GM20000 (cell line): Measurements from ENCODE around the gene IFITM1.
A peak's percentile ranks its signal among the peaks of the same experiment; 100 is the strongest.

Experiments
- DNase-seq: peaks from one replicate; pipeline ENCODE4 v3.0.0; 2012; ENCODE audit warnings: low spot score
- TF ChIP-seq, protein P1 (sequence below): IDR thresholded peaks from 2 replicates; pipeline ENCODE4 v1.5.1; 2012; ENCODE audit warnings: mild to moderate bottlenecking, control low read depth; ENCODE audit errors: extremely low read depth, missing control alignments

IFITM1 gene

DNA sequence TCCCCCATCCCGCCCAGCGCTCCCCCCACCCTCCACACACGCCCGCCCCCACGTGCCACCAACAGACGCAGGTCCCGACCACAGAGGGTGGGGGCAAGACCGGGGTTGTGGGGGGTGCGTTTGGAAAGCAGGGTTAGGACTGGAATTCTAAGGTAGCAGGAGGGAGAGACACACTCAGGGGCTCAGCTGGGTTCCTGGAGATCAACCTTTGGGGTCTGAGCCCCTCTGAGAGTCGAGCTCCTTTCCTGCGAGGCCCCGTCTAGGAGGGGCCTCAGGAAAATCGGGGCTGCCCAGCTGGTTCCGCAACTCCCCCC is 24.5 kb upstream of the IFITM1 start:
- TF ChIP-seq, protein P1, sequence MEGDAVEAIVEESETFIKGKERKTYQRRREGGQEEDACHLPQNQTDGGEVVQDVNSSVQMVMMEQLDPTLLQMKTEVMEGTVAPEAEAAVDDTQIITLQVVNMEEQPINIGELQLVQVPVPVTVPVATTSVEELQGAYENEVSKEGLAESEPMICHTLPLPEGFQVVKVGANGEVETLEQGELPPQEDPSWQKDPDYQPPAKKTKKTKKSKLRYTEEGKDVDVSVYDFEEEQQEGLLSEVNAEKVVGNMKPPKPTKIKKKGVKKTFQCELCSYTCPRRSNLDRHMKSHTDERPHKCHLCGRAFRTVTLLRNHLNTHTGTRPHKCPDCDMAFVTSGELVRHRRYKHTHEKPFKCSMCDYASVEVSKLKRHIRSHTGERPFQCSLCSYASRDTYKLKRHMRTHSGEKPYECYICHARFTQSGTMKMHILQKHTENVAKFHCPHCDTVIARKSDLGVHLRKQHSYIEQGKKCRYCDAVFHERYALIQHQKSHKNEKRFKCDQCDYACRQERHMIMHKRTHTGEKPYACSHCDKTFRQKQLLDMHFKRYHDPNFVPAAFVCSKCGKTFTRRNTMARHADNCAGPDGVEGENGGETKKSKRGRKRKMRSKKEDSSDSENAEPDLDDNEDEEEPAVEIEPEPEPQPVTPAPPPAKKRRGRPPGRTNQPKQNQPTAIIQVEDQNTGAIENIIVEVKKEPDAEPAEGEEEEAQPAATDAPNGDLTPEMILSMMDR = no peak
- DNase-seq = peak; percentile 66

DNA sequence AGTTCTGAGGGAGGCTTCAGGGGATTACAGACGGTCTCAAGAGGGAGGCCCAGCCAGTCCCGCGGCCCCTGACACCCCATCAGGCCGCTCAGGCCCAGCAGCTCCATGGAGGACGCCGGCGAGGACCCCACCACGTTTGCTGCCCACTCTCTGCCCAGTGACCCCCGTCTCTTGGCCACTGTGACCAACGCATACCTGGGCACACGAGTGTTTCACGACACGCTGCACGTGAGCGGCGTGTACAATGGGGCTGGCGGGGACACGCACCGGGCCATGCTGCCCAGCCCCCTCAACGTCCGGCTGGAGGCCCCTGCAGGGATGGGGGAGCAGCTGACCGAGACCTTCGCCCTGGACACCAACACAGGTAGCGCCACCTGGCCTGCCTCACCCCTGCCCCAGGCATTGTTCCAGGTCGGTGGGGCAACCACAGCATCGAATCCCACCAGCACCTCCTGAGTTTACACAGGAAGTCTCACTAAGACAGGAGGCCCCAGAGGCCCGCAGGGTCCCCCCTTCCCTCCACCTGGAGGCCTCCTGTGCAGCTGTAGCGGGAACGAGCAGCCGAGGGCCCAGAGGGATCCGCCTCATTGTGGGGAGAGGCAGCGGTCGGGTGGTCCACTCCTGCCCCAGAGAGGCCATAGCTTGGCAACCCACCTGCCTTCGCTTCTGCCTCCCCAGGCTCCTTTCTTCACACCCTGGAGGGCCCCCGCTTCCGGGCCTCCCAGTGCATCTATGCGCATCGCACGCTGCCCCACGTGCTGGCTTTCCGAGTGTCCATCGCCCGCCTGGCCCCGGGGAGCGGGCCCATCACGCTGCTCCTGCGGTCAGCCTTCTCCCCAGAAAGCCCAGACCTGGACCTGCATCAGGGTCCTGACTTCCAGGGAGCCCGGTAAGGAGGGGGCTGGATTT is 23.9 kb upstream of the IFITM1 start:
- TF ChIP-seq, protein P1 = no peak
- no peak for DNase-seq

DNA sequence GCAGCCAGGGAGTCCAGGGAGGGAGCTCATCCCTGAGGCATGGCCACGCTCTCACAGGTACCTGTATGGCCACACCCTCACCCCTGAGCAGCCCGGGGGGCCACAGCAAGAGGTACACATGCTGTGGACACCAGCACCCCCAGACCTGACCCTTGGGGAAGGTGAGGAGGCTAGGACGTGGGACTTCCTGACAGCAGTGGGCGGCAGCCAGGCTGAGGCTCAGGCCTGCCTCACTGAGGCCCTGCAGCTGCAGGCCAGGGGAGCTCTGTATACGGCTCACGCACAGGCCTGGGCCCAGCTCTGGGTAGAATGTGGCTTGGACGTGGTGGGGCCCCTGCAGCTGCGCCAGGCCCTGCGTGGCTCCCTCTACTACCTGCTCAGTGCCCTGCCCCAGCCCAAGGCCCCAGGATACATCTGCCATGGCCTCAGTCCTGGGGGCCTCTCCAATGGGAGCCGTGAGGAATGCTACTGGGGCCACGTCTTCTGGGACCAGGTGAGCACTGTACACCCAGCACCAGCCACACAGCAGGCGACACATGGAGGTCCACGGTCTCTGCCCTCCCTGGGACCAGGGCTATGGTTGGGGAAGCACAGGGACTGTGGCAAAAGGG is 23.1 kb upstream of the IFITM1 start:
- no peak for DNase-seq
- TF ChIP-seq, protein P1 = no peak

DNA sequence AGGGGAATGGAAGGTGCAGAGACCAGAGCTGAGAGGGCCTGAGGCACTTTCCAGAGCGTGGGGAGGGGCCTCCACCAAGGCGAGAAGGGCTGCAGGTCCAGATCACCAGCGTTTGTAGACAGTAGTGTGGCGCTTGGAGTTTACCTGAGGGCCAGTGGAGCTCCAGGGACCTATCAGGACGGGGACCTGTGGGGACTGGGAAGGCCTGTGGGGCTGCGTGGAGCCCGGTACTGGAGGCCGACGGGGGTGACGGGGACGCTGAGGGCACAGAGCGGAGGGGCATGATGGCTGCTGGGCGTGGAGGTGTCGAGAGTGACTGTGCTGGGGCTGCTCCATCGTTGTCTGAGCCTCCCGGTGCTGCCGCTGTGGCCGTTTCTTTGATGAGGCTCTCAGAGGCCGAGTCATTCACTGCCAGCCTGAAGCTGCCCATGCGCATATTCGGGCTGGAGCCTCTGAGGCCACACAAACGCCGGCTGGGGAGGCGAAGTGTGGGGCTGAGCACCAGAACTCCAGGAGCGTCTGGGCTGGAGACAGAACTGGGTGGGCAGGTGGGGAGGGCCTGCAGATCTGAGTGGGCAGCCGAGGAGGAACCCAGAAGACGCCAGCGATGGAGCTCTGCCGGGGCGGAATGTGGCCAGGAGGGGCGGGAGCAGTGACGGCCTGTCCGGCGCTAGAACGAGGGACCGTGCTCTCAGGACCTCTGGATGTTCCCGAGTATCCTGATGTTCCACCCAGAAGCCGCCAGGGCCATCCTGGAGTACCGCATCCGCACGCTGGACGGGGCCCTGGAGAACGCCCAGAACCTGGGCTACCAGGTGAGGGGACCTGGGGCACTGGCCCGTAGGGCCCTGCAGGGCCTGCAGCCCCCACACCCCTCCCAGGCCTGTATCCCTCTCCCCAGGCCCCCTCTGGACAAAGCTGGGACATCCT is 22.3 kb upstream of the IFITM1 start:
- no peak for DNase-seq
- TF ChIP-seq, protein P1 = no peak

DNA sequence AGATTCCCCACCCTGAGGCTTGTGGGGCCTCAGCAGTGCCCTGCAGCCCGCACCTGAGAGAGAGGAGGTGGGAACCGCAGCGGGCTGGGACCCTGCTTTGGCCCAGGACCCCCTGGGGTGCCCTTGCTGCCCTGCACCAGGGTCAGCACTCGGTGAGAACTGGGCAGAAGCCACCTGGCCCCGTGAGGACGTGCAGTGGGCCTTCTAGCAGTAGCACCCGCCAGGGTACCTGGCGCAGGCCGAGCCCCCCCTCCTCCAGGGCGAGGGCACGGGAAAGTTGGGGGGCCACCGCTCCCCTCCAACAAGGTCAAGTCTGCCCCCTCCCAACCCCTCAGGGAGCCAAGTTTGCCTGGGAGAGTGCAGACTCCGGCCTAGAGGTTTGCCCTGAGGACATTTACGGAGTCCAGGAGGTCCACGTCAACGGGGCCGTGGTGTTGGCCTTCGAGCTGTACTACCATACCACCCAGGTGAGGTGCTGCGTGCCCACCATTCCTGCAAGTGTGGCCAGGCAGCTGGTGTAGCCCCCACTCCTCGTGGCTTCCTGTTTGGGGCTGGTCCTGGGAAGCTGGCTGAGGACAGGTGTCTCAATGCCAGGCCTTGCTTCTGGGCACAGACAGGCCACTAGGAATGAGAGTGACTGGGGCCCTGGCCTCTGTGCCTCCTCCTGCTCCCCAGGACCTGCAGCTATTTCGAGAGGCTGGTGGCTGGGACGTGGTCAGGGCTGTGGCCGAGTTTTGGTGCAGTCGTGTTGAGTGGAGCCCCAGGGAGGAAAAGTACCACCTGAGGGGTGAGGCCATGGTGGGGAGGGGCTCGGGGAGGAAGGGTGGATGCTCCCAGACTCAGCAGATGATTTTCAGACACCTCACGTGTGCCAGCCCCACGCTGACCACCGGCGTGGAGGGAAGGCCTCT is 21.4 kb upstream of the IFITM1 start:
- TF ChIP-seq, protein P1 = no peak
- no peak for DNase-seq

DNA sequence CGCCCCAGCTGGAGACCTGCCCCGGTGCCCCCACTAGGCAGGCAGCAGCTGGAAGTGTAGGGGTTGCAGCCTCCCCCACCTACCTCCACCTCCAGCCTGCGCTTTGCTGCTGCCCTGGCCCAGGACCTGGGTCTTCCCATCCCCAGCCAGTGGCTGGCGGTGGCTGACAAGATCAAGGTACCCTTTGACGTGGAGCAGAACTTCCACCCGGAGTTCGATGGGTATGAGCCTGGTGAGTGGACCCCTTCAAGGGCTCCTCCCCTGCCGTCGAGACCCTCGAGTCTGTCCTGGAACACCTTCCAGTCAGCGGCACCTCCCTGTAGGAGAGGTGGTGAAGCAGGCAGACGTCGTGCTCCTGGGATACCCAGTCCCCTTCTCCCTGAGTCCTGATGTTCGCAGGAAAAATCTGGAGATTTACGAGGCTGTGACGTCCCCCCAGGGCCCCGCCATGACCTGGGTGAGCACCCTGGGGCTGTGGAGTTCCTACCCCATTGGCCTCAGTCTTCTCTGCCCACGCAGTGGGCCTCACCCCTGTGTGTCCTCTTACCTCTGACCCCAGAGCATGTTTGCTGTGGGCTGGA is 20.5 kb upstream of the IFITM1 start:
- DNase-seq = no peak

More for the DNA sequence above, 20.5 kb upstream of the IFITM1 start:
- TF ChIP-seq, protein P1 = no peak
